Keratinocyte (primary cell): Measurements from ENCODE around the gene NELL1.

Experiments
- EZH2 ChIP-seq: IDR thresholded peaks from one replicate; pipeline ENCODE4 v1.6.1; 2012; ENCODE audit warnings: inconsistent platforms, mild to moderate bottlenecking, low read length, moderate library complexity
- TF ChIP-seq, protein P1 (sequence below), 3 experiments: IDR thresholded peaks in 1 of 3; conservative IDR thresholded peaks in 1 of 3; optimal IDR thresholded peaks in 1 of 3; 2 replicates in 2 of 3; 3 replicates in 1 of 3; pipeline versions ENCODE3 to v1.5.1; 2011; ENCODE audit warnings: low read length in 3 of 3, mild to moderate bottlenecking in 3 of 3, moderate library complexity in 2 of 3, control low read depth in 1 of 3, inconsistent platforms in 1 of 3; ENCODE audit not compliant: insufficient read depth in 2 of 3; ENCODE audit errors: extremely low read depth in 1 of 3

DNA sequence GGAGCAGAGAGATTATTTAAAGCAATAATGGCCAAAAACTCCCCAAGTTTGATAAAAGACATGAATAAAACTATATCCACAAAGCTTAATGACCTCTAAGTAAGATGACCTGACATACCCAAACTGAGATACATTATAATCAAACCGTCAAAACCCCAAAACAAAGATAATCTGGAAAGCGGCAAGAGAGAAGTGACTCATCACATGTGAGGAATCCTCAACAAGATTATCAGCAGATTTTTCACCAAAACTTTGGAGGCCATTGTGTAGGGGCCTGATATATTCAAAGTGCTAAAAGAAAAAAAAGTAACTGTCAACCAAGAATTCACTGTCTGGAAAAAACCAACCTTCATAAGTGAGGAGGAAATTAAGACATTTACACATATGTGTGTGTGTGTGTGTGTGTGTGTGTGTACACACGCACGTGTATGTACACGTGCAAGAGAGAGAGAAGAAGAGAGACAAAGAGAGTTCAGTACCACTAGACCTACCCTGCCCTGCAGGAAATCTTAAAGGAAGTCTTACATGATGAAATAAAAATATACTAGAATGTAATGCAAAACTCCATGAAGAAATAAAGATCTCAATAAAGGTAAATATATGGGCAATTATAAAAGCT, 752.4 kb downstream of the NELL1 start:
- TF ChIP-seq, protein P1, sequence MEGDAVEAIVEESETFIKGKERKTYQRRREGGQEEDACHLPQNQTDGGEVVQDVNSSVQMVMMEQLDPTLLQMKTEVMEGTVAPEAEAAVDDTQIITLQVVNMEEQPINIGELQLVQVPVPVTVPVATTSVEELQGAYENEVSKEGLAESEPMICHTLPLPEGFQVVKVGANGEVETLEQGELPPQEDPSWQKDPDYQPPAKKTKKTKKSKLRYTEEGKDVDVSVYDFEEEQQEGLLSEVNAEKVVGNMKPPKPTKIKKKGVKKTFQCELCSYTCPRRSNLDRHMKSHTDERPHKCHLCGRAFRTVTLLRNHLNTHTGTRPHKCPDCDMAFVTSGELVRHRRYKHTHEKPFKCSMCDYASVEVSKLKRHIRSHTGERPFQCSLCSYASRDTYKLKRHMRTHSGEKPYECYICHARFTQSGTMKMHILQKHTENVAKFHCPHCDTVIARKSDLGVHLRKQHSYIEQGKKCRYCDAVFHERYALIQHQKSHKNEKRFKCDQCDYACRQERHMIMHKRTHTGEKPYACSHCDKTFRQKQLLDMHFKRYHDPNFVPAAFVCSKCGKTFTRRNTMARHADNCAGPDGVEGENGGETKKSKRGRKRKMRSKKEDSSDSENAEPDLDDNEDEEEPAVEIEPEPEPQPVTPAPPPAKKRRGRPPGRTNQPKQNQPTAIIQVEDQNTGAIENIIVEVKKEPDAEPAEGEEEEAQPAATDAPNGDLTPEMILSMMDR (optimal IDR thresholded peaks at IDR 0.05 in 1 of 3, IDR thresholded peaks at IDR 0.05 in 1 of 3, conservative IDR thresholded peaks at IDR 0.05 in 1 of 3; ENCODE audit: extremely low read depth in 1 of 3, insufficient read depth in 2 of 3, low read length in 3 of 3) = no peak
- no peak for TF ChIP-seq EZH2
